Liver (tissue), 9 donors: ENCODE measurements around the gene KIR2DL1. TPM values are rescaled to one million over a fixed set of nuclear protein-coding genes. Genes with fewer than 3 reads are reported as not detected.

Experiments used
- DNase-seq: peaks from one replicate; pipeline ENCODE4 v3.0.0-alpha.2; 2017; ENCODE audit warnings: low spot score
- H3K27ac ChIP-seq, 2 donors: one replicate each; pipeline ENCODE4 v1.7.0; 2013; ENCODE audit warnings: inconsistent platforms in 2 of 2, low read length in 2 of 2, control low read depth in 1 of 2, low read depth in 1 of 2, mild to moderate bottlenecking in 1 of 2
- H3K27me3 ChIP-seq, 4 donors: one replicate each; pipeline versions ENCODE4 v1.6.1 to v1.7.0; 2013; ENCODE audit warnings: low read length in 3 of 4, inconsistent platforms in 1 of 4, mild to moderate bottlenecking in 1 of 4, moderate library complexity in 1 of 4; ENCODE audit not compliant: control insufficient read depth in 4 of 4, insufficient read depth in 4 of 4
- H3K36me3 ChIP-seq, 4 donors: one replicate each; pipeline versions ENCODE4 v1.6.1 to v1.7.0; 2013; ENCODE audit warnings: low read length in 3 of 4, mild to moderate bottlenecking in 3 of 4, low read depth in 1 of 4, moderate library complexity in 1 of 4; ENCODE audit not compliant: control insufficient read depth in 4 of 4, insufficient read depth in 3 of 4
- H3K4me1 ChIP-seq, 4 donors: one replicate each; pipeline versions ENCODE4 v1.6.1 to v1.7.0; 2013; ENCODE audit warnings: low read length in 3 of 4, mild to moderate bottlenecking in 3 of 4, moderate library complexity in 1 of 4; ENCODE audit not compliant: control insufficient read depth in 4 of 4, insufficient read depth in 4 of 4
- H3K4me3 ChIP-seq, 3 donors: one replicate each; pipeline versions ENCODE4 v1.6.1 to v1.7.0; 2013; ENCODE audit warnings: low read length in 3 of 3, control low read depth in 1 of 3, low read depth in 1 of 3, mild to moderate bottlenecking in 1 of 3
- H3K9ac ChIP-seq, 2 donors: one replicate each; pipeline ENCODE4 v1.7.0; 2013; ENCODE audit warnings: low read length in 2 of 2, mild to moderate bottlenecking in 2 of 2, moderate library complexity in 2 of 2, control low read depth in 1 of 2, low read depth in 1 of 2
- H3K9me3 ChIP-seq, 4 donors: one replicate each; pipeline versions ENCODE4 v1.6.1 to v1.7.0; 2013; ENCODE audit warnings: low read length in 3 of 4; ENCODE audit not compliant: control insufficient read depth in 4 of 4
- ATF3 ChIP-seq: IDR thresholded peaks from 2 replicates; pipeline ENCODE4 v1.6.1; 2016; ENCODE audit warnings: antibody characterized with exemption
- EGR1 ChIP-seq, 2 donors: IDR thresholded peaks; 2 replicates each; pipeline ENCODE4 v1.6.1; 2016 to 2018; ENCODE audit warnings: antibody characterized with exemption in 2 of 2, low read depth in 2 of 2
- FOXA1 ChIP-seq: IDR thresholded peaks from 2 replicates; pipeline ENCODE4 v1.6.1; 2016; ENCODE audit warnings: antibody characterized with exemption
- FOXA2 ChIP-seq: IDR thresholded peaks from 2 replicates; pipeline ENCODE4 v1.6.1; 2016; ENCODE audit warnings: antibody characterized with exemption
- GABPA ChIP-seq, 2 donors: IDR thresholded peaks in 1 of 2; conservative IDR thresholded peaks in 1 of 2; 2 replicates each; pipeline ENCODE4 v1.6.1; 2016; ENCODE audit warnings: antibody characterized with exemption in 2 of 2, mild to moderate bottlenecking in 1 of 2, moderate library complexity in 1 of 2
- HNF4A ChIP-seq, 2 donors: conservative IDR thresholded peaks; 2 replicates each; pipeline ENCODE4 v1.6.1; 2016; ENCODE audit warnings: antibody characterized with exemption in 2 of 2, mild to moderate bottlenecking in 2 of 2
- HNF4G ChIP-seq: IDR thresholded peaks from 2 replicates; pipeline ENCODE4 v1.6.1; 2016; ENCODE audit warnings: antibody characterized with exemption
- JUND ChIP-seq, 2 donors: IDR thresholded peaks; 2 replicates each; pipeline ENCODE4 v1.6.1; 2016; ENCODE audit warnings: antibody characterized with exemption in 2 of 2
- MAX ChIP-seq: IDR thresholded peaks from 2 replicates; pipeline ENCODE4 v1.6.1; 2016; ENCODE audit warnings: antibody characterized with exemption
- NR2F2 ChIP-seq: IDR thresholded peaks from 2 replicates; pipeline ENCODE4 v1.6.1; 2016; ENCODE audit warnings: antibody characterized with exemption
- RAD21 ChIP-seq, 2 donors: IDR thresholded peaks; 2 replicates each; pipeline ENCODE4 v1.6.1; 2016; ENCODE audit warnings: antibody characterized with exemption in 2 of 2, mild to moderate bottlenecking in 2 of 2
- REST ChIP-seq: IDR thresholded peaks from 2 replicates; pipeline ENCODE4 v1.6.1; 2016; ENCODE audit warnings: antibody characterized with exemption, mild to moderate bottlenecking
- RXRA ChIP-seq, 2 donors: IDR thresholded peaks; 2 replicates each; pipeline ENCODE4 v1.6.1; 2017 to 2018; ENCODE audit warnings: antibody characterized with exemption in 2 of 2, mild to moderate bottlenecking in 1 of 2
- SP1 ChIP-seq: IDR thresholded peaks from 2 replicates; pipeline ENCODE4 v1.6.1; 2018; ENCODE audit warnings: antibody characterized with exemption, mild to moderate bottlenecking
- TAF1 ChIP-seq: conservative IDR thresholded peaks from 2 replicates; pipeline ENCODE4 v1.6.1; 2016; ENCODE audit warnings: antibody characterized with exemption, mild to moderate bottlenecking
- YY1 ChIP-seq: IDR thresholded peaks from 2 replicates; pipeline ENCODE4 v1.6.1; 2016; ENCODE audit warnings: antibody characterized with exemption, mild to moderate bottlenecking
- WGBS: extraction: QIAGEN DNeasy Blood & Tissue Kit; methylation state at CpG from one replicate; pipeline ENCODE4 v1.1.7; 2013; 5-methylcytosine and 5-hydroxymethylcytosine counted together
- polyA plus RNA-seq, 2 donors: library from polyadenylated mRNA; stranded (reverse) in 1 of 2; unstranded in 1 of 2; fragments of 200-250 nt in 1 of 2; fragments of >200 nt in 1 of 2; fragmentation: Nextera tagmentation in 1 of 2; extraction: Ambion mirVana in 1 of 2; gene quantifications; one replicate each; pipeline versions ENCODE4 v1.2.1 to v1.2.3, GENCODE V29; 2013 to 2015
- total RNA-seq, 2 donors: library from RNA; depleted of rRNA; stranded (reverse); fragments of >200 nt; gene quantifications; one replicate each; pipeline ENCODE4 v1.2.3, GENCODE V29; 2014
- TF ChIP-seq, protein P1 (sequence below): fragments of 150-350 bp; IDR thresholded peaks from 2 replicates; pipeline ENCODE4 v1.5.1; 2017; ENCODE audit warnings: improper control_type of control experiment, low read depth, low read length; ENCODE audit not compliant: missing input control
- TF ChIP-seq, protein P2 (sequence below): IDR thresholded peaks from 2 replicates; pipeline ENCODE4 v1.6.1; 2016; ENCODE audit warnings: antibody characterized with exemption
- donor health status: healthy.
- donor health status: healthy.
- donor health status: healthy.
- donor health status: healthy.
- donor health status: healthy.

The KIR2DL1 gene
- total and polyA plus RNA-seq, 4 donors = 0.05 to 0.17 TPM; not detected in 2

DNA sequence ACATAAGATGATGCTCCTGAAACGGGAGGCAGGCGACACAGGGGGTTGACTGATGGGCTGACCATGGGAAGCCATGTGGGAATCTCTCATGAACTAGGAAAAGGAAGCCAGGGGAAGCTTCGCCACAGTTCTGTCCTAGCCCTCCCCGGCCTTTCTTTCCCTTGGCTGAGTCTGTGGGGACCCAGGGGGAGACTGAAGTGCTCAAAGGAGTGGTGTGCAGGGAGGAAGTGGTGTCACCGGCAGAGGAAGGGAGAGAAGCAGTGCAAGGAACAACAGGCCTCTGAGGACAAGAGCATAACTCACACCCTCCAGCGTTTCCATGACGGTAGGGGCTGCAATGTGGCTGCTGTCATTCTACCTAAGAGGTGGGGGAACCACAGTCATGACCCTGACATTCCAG is 44.3 kb upstream of the KIR2DL1 start:
- TF ChIP-seq REST (no peak), FOXA1 (no peak), NR2F2 (no peak), GABPA (IDR thresholded peaks at IDR 0.05 in 1 of 2, conservative IDR thresholded peaks at IDR 0.05 in 1 of 2) (no peak), MAX (no peak), HNF4G (no peak), ATF3 (no peak), TAF1 (no peak), SP1 (no peak), FOXA2 (no peak), RAD21 (IDR thresholded peaks at IDR 0.05) (no peak), EGR1 (IDR thresholded peaks at IDR 0.05; ENCODE audit: low read depth in 2 of 2) (no peak), YY1 (no peak), JUND (IDR thresholded peaks at IDR 0.05) (no peak), HNF4A (conservative IDR thresholded peaks at IDR 0.05) (no peak), RXRA (IDR thresholded peaks at IDR 0.05) (no peak)
- TF ChIP-seq, protein P1, sequence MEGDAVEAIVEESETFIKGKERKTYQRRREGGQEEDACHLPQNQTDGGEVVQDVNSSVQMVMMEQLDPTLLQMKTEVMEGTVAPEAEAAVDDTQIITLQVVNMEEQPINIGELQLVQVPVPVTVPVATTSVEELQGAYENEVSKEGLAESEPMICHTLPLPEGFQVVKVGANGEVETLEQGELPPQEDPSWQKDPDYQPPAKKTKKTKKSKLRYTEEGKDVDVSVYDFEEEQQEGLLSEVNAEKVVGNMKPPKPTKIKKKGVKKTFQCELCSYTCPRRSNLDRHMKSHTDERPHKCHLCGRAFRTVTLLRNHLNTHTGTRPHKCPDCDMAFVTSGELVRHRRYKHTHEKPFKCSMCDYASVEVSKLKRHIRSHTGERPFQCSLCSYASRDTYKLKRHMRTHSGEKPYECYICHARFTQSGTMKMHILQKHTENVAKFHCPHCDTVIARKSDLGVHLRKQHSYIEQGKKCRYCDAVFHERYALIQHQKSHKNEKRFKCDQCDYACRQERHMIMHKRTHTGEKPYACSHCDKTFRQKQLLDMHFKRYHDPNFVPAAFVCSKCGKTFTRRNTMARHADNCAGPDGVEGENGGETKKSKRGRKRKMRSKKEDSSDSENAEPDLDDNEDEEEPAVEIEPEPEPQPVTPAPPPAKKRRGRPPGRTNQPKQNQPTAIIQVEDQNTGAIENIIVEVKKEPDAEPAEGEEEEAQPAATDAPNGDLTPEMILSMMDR = no peak
- TF ChIP-seq, protein P2, sequence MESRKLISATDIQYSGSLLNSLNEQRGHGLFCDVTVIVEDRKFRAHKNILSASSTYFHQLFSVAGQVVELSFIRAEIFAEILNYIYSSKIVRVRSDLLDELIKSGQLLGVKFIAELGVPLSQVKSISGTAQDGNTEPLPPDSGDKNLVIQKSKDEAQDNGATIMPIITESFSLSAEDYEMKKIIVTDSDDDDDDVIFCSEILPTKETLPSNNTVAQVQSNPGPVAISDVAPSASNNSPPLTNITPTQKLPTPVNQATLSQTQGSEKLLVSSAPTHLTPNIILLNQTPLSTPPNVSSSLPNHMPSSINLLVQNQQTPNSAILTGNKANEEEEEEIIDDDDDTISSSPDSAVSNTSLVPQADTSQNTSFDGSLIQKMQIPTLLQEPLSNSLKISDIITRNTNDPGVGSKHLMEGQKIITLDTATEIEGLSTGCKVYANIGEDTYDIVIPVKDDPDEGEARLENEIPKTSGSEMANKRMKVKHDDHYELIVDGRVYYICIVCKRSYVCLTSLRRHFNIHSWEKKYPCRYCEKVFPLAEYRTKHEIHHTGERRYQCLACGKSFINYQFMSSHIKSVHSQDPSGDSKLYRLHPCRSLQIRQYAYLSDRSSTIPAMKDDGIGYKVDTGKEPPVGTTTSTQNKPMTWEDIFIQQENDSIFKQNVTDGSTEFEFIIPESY = no peak
- Histone ChIP-seq H3K4me1 (no peaks in the 10 kb centered on the region), H3K36me3 (no peaks in the 10 kb centered on the region), H3K4me3 (no peak overlapping the region), H3K27me3 (peaks cover 0 to 3% (median 0%) of the 10 kb centered on the region in 4 donors), H3K27ac (no peak overlapping the region), H3K9me3 (peaks cover 0 to 8% (median 5%) of the 10 kb centered on the region in 4 donors), H3K9ac (no peak overlapping the region)
- 79% methylated on average over 7 of the region's 7 CpGs for WGBS
- DNase-seq = no peak
